K562 (cell line): ENCODE results near the gene NQO2. TPM values are rescaled to one million over a fixed set of nuclear protein-coding genes. Genes with fewer than 3 reads are reported as not detected.
"Not testable (repeated sequence)": the region's sequence is repeated elsewhere in the genome, so short reads cannot be mapped to it uniquely, and the experiment has no call there.

Experiments used
- ATAC-seq: fragments of 200-7000 bp; cut with Tn5 transposase; 3 replicates; pipeline ENCODE4 v1.9.1; 2020; ENCODE audit warnings: moderate library complexity
- BruUV-seq: library from RNA; stranded (reverse); fragments of 400-500 nt; replicated peaks from 2 replicates; lab custom pipeline; 2021; lab: Mats Ljungman, UMichigan
- CTCF ChIA-PET: fragments of 300-600 bp; formaldehyde crosslinking; extraction: SDS; loops from one replicate; lab custom pipeline; 2021; ENCODE audit warnings: low intra/inter-chr PET ratio; lab: Yijun Ruan, JAX
- POLR2A ChIA-PET: fragments of 300-600, 350-650 bp; sonication (Branson Sonifier 250); formaldehyde crosslinking; extraction: SDS; loops from one replicate; lab custom pipeline; 2021; ENCODE audit warnings: antibody characterized with exemption, inconsistent platforms; lab: Yijun Ruan, JAX
- DNase-seq, 4 experiments: peaks; one replicate each; pipeline versions ENCODE4 v3.0.0 to v3.0.0-alpha.2; 2011 to 2018; ENCODE audit warnings: low spot score in 3 of 4, mixed read lengths in 3 of 4; ENCODE audit errors: extremely low read depth in 1 of 4
- FAIRE-seq: peaks from 2 replicates; lab custom pipeline; 2011; peaks lifted over from hg19 to GRCh38; lab: Jason Lieb, UNC
- H2AFZ ChIP-seq: 2 replicates; pipeline ENCODE4 v1.6.0; 2011; ENCODE audit warnings: low read depth, low read length, control low read depth, inconsistent platforms
- H3K27ac ChIP-seq: fragments of 200-600 bp; 3 replicates; pipeline ENCODE4 v1.8.0; 2011; ENCODE audit warnings: low read depth, mild to moderate bottlenecking, control low read depth, inconsistent platforms, low read length, moderate library complexity, mixed read lengths; ENCODE audit errors: extremely low read depth
- H3K27me3 ChIP-seq, 2 experiments: fragments of 300-600 bp in 1 of 2; 2 replicates in 1 of 2; 3 replicates in 1 of 2; pipeline versions ENCODE4 v1.6.0 to v1.8.0; 2011; ENCODE audit warnings: inconsistent platforms in 2 of 2, low read length in 2 of 2, mild to moderate bottlenecking in 1 of 2, mixed read lengths in 1 of 2, moderate library complexity in 1 of 2; ENCODE audit not compliant: control insufficient read depth in 2 of 2, insufficient read depth in 2 of 2
- H3K36me3 ChIP-seq: fragments of 300-600 bp; 3 replicates; pipeline ENCODE4 v1.8.0; 2011; ENCODE audit warnings: mild to moderate bottlenecking, low read length, inconsistent platforms; ENCODE audit not compliant: control insufficient read depth, insufficient read depth
- H3K4me1 ChIP-seq, 2 experiments: fragments of 200-600 bp in 1 of 2; replicated peaks in 1 of 2; 2 replicates in 1 of 2; 3 replicates in 1 of 2; pipeline versions ENCODE4 v1.5.1 to v1.8.0; 2011; ENCODE audit warnings: inconsistent platforms in 2 of 2, low read length in 2 of 2, mild to moderate bottlenecking in 1 of 2, mixed read lengths in 1 of 2, moderate library complexity in 1 of 2; ENCODE audit not compliant: control insufficient read depth in 2 of 2, insufficient read depth in 2 of 2
- H3K4me2 ChIP-seq: 2 replicates; pipeline ENCODE4 v1.6.1; 2011; ENCODE audit warnings: low read length, control low read depth, inconsistent platforms, mixed read lengths; ENCODE audit not compliant: insufficient read depth
- H3K4me3 ChIP-seq: fragments of 200-600 bp; sonication (generic), shearing (Covaris generic); 2 replicates; pipeline ENCODE4 v1.5.1; 2016; ENCODE audit warnings: control low read depth, inconsistent platforms
- H3K79me2 ChIP-seq: fragments of 200-600 bp; 3 replicates; pipeline ENCODE4 v1.8.0; 2011; ENCODE audit warnings: low read length, inconsistent platforms; ENCODE audit not compliant: control insufficient read depth, insufficient read depth
- H3K9ac ChIP-seq, 2 experiments: 2 replicates each; pipeline versions ENCODE4 v1.6.0 to v1.6.1; 2011; ENCODE audit warnings: low read depth in 2 of 2, low read length in 2 of 2, control low read depth in 1 of 2, inconsistent platforms in 1 of 2, mild to moderate bottlenecking in 1 of 2, mixed read lengths in 1 of 2; ENCODE audit not compliant: insufficient read depth in 1 of 2
- H3K9me1 ChIP-seq: one replicate; pipeline ENCODE4 v1.6.0; 2011; ENCODE audit warnings: inconsistent platforms, mild to moderate bottlenecking, low read length, moderate library complexity; ENCODE audit not compliant: control insufficient read depth, insufficient read depth
- H3K9me3 ChIP-seq: replicated peaks from 2 replicates; pipeline ENCODE4 v1.5.1; 2011; ENCODE audit warnings: low read depth, low read length, inconsistent platforms; ENCODE audit not compliant: control insufficient read depth, insufficient read depth
- H4K20me1 ChIP-seq: replicated peaks from 2 replicates; pipeline ENCODE4 v1.6.1; 2011; ENCODE audit warnings: low read length, inconsistent platforms, mixed read lengths; ENCODE audit not compliant: control insufficient read depth, insufficient read depth
- ARNT ChIP-seq, 2 experiments: fragments of 450-650 bp; IDR thresholded peaks; 2 replicates each; pipeline ENCODE4 v1.6.1; 2016; ENCODE audit warnings: mild to moderate bottlenecking in 1 of 2
- BCL6 ChIP-seq: fragments of 250-450 bp; sonication (Bioruptor Pico); IDR thresholded peaks from 2 replicates; pipeline ENCODE4 v1.4.0; 2020
- DMBX1 ChIP-seq: fragments of 250-450 bp; sonication (Bioruptor Pico); IDR thresholded peaks from 2 replicates; pipeline ENCODE4 v1.8.0; 2022; ENCODE audit warnings: inconsistent platforms, mild to moderate bottlenecking, moderate library complexity, borderline replicate concordance
- ETV1 ChIP-seq: fragments of 450-650 bp; conservative IDR thresholded peaks from 2 replicates; pipeline ENCODE4 v1.6.1; 2016; ENCODE audit warnings: missing genetic modification characterization, control low read depth, low read depth, missing compliant biosample characterization
- L3MBTL2 ChIP-seq: fragments of 450-650 bp; IDR thresholded peaks from 2 replicates; pipeline ENCODE4 v1.6.1; 2016; ENCODE audit warnings: mild to moderate bottlenecking, moderate library complexity
- NFXL1 ChIP-seq: fragments of 450-650 bp; formaldehyde crosslinking; IDR thresholded peaks from 2 replicates; pipeline ENCODE4 v1.4.0; 2021; ENCODE audit warnings: mild to moderate bottlenecking
- POLR3A ChIP-seq: IDR thresholded peaks from 2 replicates; pipeline ENCODE4 v1.6.1; 2011; ENCODE audit warnings: borderline replicate concordance, mild to moderate bottlenecking, moderate library complexity; ENCODE audit not compliant: insufficient read length, insufficient read depth; ENCODE audit errors: extremely low read depth
- RAD21 ChIP-seq, 2 experiments: fragments of 250-450 bp in 1 of 2; fragments of 450-650 bp in 1 of 2; sonication (Bioruptor Pico) in 1 of 2; formaldehyde crosslinking in 1 of 2; IDR thresholded peaks in 1 of 2; conservative IDR thresholded peaks in 1 of 2; 2 replicates each; pipeline versions ENCODE4 v1.4.0 to v1.8.0; 2020 to 2022; ENCODE audit warnings: mild to moderate bottlenecking in 2 of 2, moderate library complexity in 1 of 2
- TEAD1 ChIP-seq, 2 experiments: fragments of 450-650 bp in 1 of 2; sonication (generic) in 1 of 2; formaldehyde crosslinking; IDR thresholded peaks; 2 replicates each; pipeline versions ENCODE4 v1.4.0 to v1.8.0; 2020 to 2022; ENCODE audit warnings: mild to moderate bottlenecking in 2 of 2, missing genetic modification reagents in 1 of 2
- ZNF507 ChIP-seq: conservative IDR thresholded peaks from 2 replicates; pipeline ENCODE4 v1.6.1; 2017; ENCODE audit warnings: missing genetic modification characterization, missing compliant biosample characterization
- ZNF583 ChIP-seq: fragments of 250-450 bp; sonication (Bioruptor Pico); IDR thresholded peaks from 2 replicates; pipeline ENCODE4 v1.4.0; 2020
- ZNF644 ChIP-seq: fragments of 200-800 bp; sonication (Bioruptor generic); IDR thresholded peaks from 2 replicates; pipeline ENCODE4 v1.6.1; 2016; ENCODE audit warnings: low read depth, missing genetic modification characterization, missing compliant biosample characterization
- WGBS: fragments of 100-300 bp; shearing (Covaris generic); methylation state at CpG from one replicate; pipeline ENCODE4 v1.1.6; 2016; ENCODE audit warnings: low coverage, mixed read lengths; ENCODE audit not compliant: insufficient coverage; ENCODE audit errors: missing lambda C conversion rate; 5-methylcytosine and 5-hydroxymethylcytosine counted together
- in situ Hi-C: fragments of 300-500 bp; cut with MboI; formaldehyde crosslinking; loops from 4 replicates; pipeline ENCODE4 v1.15.0; 2018; ENCODE audit warnings: inconsistent platforms, mixed read lengths
- intact Hi-C: fragments of 100-400 bp; cut with micrococcal nuclease; formaldehyde crosslinking; loops from 2 replicates; pipeline ENCODE4 v1.14.2; 2022
- polyA plus RNA-seq, 8 experiments: library from polyadenylated mRNA; depleted of rRNA in 4 of 8; stranded (reverse) in 5 of 8; unstranded in 3 of 8; fragments of >200 nt; fragmentation: Nextera tagmentation in 2 of 8; fragmentation: Illumina TruSeq in 1 of 8; extraction: Ambion mirVana in 2 of 8; extraction: Trizol in 1 of 8; gene quantifications; 2 replicates each; pipeline versions ENCODE4 v1.2.1 to v1.2.3, GENCODE V29; 2011 to 2014; ENCODE audit warnings: inconsistent platforms in 1 of 8, missing spikeins in 1 of 8
- total RNA-seq, 7 experiments: library from RNA; depleted of rRNA in 6 of 7; stranded (reverse); fragments of >200 nt in 6 of 7; fragmentation: Illumina TruSeq in 2 of 7; extraction: Trizol in 2 of 7; gene quantifications; 2 replicates each; pipeline versions ENCODE4 v1.2.1 to v1.2.3, GENCODE V29; 2011 to 2021; ENCODE audit warnings: low replicate concordance in 1 of 7
- TF ChIP-seq, protein P1 (sequence below): fragments of 450-650 bp; IDR thresholded peaks from 2 replicates; pipeline ENCODE4 v1.6.1; 2016; ENCODE audit warnings: borderline replicate concordance
- TF ChIP-seq, protein P2 (sequence below): fragments of 250-450 bp; sonication (Bioruptor Pico); IDR thresholded peaks from 2 replicates; pipeline ENCODE4 v1.4.0; 2020; ENCODE audit warnings: mild to moderate bottlenecking, moderate library complexity

NQO2 gene
- total and polyA plus RNA-seq, 9 of the 15 experiments (the other 6 are each of a cell fraction or from before 2014, with no cell fraction given), result 54.6 to 214 (median 116) TPM

GRCh38 chr6:3054229-3055157 lies 54.8 kb downstream of the NQO2 start:
- not testable (repeated sequence) for H4K20me1 ChIP-seq, H3K36me3 ChIP-seq, H3K9me3 ChIP-seq, FAIRE-seq, H3K27me3 ChIP-seq, ATAC-seq, H3K79me2 ChIP-seq, H3K9me1 ChIP-seq
- Histone ChIP-seq H3K4me3 (peak overlapping the region; percentile 66), H2AFZ (peak overlapping the region; percentile 94), H3K27ac (peak overlapping the region; percentile 80), H3K9ac (peak overlapping the region; percentile 74 to 96; a peak in 3 of 4 replicates), H3K4me2 (peak overlapping the region; percentile 84), H3K4me1 (peaks cover 29 to 30% of the 10 kb centered on the region in 2 experiments)
- ChIA-PET CTCF (interaction anchor here (0.6 to 2.4 kb wide), 4 partner anchors 8 to 208 kb away, joined by 3 to 7 read pairs (median 4); no protein-coding TSS in a partner anchor), POLR2A (interaction anchor here (0.6 to 2.8 kb wide), 18 partner anchors 9 to 959 kb away, joined by 3 to 24 read pairs (median 8); partner anchors contain the start of gene SERPINB1)
- intact Hi-C loops, result loop anchor here (1.0 to 5.0 kb wide), 4 partner anchors 122 to 316 kb away; no protein-coding TSS in a partner anchor
- peak; percentile 36 to 56 (median 48) for DNase-seq
- WGBS, result 40% methylated on average over 27 of the region's 27 CpGs
- in situ Hi-C loops, result loop anchor here (5.0 to 10.0 kb wide), 3 partner anchors 52 to 270 kb away; partner anchors contain the start of gene SERPINB1
- TSS peak; percentile 94 for BruUV-seq
- TF ChIP-seq ZNF507 (0 out of 2 replicates have a peak, but pooled peaks have one; percentile 9), RAD21 (CRISPR knock-in tag; conservative IDR thresholded peaks at IDR 0.05 in 1 of 2, IDR thresholded peaks at IDR 0.05 in 1 of 2) (peak in 1 of 2 experiments; percentile 25; a peak in 1 of 4 replicates), TEAD1 (CRISPR knock-in tag; IDR thresholded peaks at IDR 0.05) (0 out of 4 replicates have a peak, but pooled peaks of 1 of the 2 experiments have one; percentile 20), NFXL1 (0 out of 2 replicates have a peak, but pooled peaks have one; percentile 20), L3MBTL2 (peak; percentile 58), ZNF583 (CRISPR knock-in tag) (peak; percentile 90; the same call in 1 of the 2 replicates), ETV1 (tag) (0 out of 2 replicates have a peak, but pooled peaks have one; percentile 34), DMBX1 (peak; percentile 96), ARNT (IDR thresholded peaks at IDR 0.05) (0 out of 4 replicates have a peak, but pooled peaks of 1 of the 2 experiments have one; percentile 24), BCL6 (CRISPR knock-in tag) (peak; percentile 53; the same call in 1 of the 2 replicates), ZNF644 (tag) (peak; percentile 80; the same call in 1 of the 2 replicates), POLR3A (peak; percentile 20)
- TF ChIP-seq, protein P1, sequence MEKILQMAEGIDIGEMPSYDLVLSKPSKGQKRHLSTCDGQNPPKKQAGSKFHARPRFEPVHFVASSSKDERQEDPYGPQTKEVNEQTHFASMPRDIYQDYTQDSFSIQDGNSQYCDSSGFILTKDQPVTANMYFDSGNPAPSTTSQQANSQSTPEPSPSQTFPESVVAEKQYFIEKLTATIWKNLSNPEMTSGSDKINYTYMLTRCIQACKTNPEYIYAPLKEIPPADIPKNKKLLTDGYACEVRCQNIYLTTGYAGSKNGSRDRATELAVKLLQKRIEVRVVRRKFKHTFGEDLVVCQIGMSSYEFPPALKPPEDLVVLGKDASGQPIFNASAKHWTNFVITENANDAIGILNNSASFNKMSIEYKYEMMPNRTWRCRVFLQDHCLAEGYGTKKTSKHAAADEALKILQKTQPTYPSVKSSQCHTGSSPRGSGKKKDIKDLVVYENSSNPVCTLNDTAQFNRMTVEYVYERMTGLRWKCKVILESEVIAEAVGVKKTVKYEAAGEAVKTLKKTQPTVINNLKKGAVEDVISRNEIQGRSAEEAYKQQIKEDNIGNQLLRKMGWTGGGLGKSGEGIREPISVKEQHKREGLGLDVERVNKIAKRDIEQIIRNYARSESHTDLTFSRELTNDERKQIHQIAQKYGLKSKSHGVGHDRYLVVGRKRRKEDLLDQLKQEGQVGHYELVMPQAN, result peak; percentile 49; the same call in 1 of the 2 replicates
- TF ChIP-seq, protein P2, sequence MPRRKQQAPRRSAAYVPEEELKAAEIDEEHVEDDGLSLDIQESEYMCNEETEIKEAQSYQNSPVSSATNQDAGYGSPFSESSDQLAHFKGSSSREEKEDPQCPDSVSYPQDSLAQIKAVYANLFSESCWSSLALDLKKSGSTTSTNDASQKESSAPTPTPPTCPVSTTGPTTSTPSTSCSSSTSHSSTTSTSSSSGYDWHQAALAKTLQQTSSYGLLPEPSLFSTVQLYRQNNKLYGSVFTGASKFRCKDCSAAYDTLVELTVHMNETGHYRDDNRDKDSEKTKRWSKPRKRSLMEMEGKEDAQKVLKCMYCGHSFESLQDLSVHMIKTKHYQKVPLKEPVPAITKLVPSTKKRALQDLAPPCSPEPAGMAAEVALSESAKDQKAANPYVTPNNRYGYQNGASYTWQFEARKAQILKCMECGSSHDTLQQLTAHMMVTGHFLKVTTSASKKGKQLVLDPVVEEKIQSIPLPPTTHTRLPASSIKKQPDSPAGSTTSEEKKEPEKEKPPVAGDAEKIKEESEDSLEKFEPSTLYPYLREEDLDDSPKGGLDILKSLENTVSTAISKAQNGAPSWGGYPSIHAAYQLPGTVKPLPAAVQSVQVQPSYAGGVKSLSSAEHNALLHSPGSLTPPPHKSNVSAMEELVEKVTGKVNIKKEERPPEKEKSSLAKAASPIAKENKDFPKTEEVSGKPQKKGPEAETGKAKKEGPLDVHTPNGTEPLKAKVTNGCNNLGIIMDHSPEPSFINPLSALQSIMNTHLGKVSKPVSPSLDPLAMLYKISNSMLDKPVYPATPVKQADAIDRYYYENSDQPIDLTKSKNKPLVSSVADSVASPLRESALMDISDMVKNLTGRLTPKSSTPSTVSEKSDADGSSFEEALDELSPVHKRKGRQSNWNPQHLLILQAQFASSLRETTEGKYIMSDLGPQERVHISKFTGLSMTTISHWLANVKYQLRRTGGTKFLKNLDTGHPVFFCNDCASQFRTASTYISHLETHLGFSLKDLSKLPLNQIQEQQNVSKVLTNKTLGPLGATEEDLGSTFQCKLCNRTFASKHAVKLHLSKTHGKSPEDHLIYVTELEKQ (CRISPR knock-in tag), result peak; percentile 75
